Measurements from ENCODE around the gene GTF2A2.

DNA sequence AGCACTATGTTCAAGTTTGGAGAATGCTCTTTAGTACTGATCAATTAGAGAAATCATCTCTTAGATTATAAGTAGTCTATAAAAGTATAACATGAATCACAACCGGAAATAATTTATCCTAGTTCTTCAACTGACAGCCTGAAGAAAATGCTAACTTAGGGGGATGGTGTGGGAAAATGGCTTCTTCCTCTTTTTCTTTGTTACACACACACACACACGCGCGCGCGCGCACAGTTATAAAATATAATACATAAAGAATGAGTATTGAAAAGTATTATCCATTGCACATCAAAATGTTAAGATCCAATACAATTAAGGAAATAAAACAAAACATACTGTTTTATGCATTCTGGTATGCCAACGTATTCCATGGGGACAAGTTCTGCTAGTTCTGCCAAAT, 11.2 kb upstream of the GTF2A2 start:
- TF ChIP-seq, protein P1, sequence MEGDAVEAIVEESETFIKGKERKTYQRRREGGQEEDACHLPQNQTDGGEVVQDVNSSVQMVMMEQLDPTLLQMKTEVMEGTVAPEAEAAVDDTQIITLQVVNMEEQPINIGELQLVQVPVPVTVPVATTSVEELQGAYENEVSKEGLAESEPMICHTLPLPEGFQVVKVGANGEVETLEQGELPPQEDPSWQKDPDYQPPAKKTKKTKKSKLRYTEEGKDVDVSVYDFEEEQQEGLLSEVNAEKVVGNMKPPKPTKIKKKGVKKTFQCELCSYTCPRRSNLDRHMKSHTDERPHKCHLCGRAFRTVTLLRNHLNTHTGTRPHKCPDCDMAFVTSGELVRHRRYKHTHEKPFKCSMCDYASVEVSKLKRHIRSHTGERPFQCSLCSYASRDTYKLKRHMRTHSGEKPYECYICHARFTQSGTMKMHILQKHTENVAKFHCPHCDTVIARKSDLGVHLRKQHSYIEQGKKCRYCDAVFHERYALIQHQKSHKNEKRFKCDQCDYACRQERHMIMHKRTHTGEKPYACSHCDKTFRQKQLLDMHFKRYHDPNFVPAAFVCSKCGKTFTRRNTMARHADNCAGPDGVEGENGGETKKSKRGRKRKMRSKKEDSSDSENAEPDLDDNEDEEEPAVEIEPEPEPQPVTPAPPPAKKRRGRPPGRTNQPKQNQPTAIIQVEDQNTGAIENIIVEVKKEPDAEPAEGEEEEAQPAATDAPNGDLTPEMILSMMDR (conservative IDR thresholded peaks at IDR 0.05; ENCODE audit: low read depth, low read length): no peak
- TF ChIP-seq EZH2 (IDR thresholded peaks at IDR 0.05; ENCODE audit: borderline replicate concordance, low read depth, low read length, poor library complexity, severe bottlenecking): no peak
